T-helper 17 cell (primary cell): ENCODE measurements around the gene HOXD4. TPM values are rescaled to one million over a fixed set of nuclear protein-coding genes. Genes with fewer than 3 reads are reported as not detected.

ENCODE experiments used
- ATAC-seq: fragments of 150-1000 bp; cut with Tn5 transposase; 2 replicates; pipeline ENCODE4 v1.10.0; 2021; ENCODE audit warnings: mild to moderate bottlenecking, moderate library complexity
- DNase-seq, 3 donors: peaks; one replicate each; pipeline versions ENCODE4 v3.0.0 to v3.0.0-alpha.2; 2020 to 2021
- H3K9me3 ChIP-seq: one replicate; pipeline ENCODE4 v1.7.0; 2013; ENCODE audit warnings: low read length, mild to moderate bottlenecking; ENCODE audit not compliant: control insufficient read depth, poor library complexity, severe bottlenecking
- H3K27ac Mint-ChIP-seq: one replicate; pipeline ENCODE4 v1.8.0; 2022; ENCODE audit warnings: mild to moderate bottlenecking, moderate library complexity, mixed read lengths
- H3K27me3 Mint-ChIP-seq: one replicate; pipeline ENCODE4 v1.8.0; 2022; ENCODE audit warnings: mixed read lengths
- H3K36me3 Mint-ChIP-seq: one replicate; pipeline ENCODE4 v1.8.0; 2022; ENCODE audit warnings: low read depth, mixed read lengths
- H3K4me1 Mint-ChIP-seq: one replicate; pipeline ENCODE4 v1.8.0; 2022; ENCODE audit warnings: mild to moderate bottlenecking, mixed read lengths
- H3K4me3 Mint-ChIP-seq: one replicate; pipeline ENCODE4 v1.8.0; 2022; ENCODE audit warnings: mild to moderate bottlenecking, moderate library complexity, mixed read lengths
- total RNA-seq, 4 donors: library from RNA in 2 of 4; stranded (reverse) in 2 of 4; gene quantifications; one replicate each; pipeline ENCODE4 v1.2.3 and lab custom pipeline; 2022 to 2026

Gene HOXD4
- total RNA-seq, 2 donors from 2014 or later = not detected

DNA sequence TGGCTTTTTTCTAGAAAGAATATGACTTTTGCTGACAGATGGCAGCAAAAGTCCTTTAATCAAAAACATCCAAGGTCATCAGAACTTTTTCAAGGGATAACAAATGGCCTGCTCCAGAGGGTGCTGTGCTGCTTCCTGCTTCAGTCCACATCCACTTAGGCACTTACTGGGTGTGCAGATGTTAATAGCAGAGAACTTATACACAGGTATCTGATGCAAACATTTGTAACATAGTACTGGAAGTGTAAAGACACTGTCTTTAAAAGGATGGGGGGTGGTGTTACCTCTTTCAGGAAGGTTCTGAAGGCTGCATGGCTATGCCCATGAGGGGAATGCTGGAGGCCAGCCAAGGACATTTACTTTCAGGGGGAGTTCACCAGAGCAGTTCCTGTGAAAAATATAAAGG lies 16.3 kb upstream of the HOXD4 start:
- Mint-ChIP-seq H3K4me1 (peaks cover 10% of the 10 kb centered on the region), H3K36me3 (peaks cover 6% of the 10 kb centered on the region), H3K27me3 (peaks cover 79% of the 10 kb centered on the region), H3K27ac (no peak overlapping the region), H3K4me3 (no peak overlapping the region)
- ATAC-seq = no peak
- DNase-seq = no peak
- H3K9me3 ChIP-seq = peaks cover 4% of the 10 kb centered on the region

GRCh38 chr2:176136374-176137251 lies 14.7 kb upstream of the HOXD4 start:
- Mint-ChIP-seq H3K4me1 (peaks cover 13% of the 10 kb centered on the region), H3K27ac (no peak overlapping the region), H3K4me3 (no peak overlapping the region), H3K27me3 (peaks cover 77% of the 10 kb centered on the region), H3K36me3 (peaks cover 6% of the 10 kb centered on the region)
- peaks cover 4% of the 10 kb centered on the region for H3K9me3 ChIP-seq
- DNase-seq = no peak
- no peak for ATAC-seq

DNA sequence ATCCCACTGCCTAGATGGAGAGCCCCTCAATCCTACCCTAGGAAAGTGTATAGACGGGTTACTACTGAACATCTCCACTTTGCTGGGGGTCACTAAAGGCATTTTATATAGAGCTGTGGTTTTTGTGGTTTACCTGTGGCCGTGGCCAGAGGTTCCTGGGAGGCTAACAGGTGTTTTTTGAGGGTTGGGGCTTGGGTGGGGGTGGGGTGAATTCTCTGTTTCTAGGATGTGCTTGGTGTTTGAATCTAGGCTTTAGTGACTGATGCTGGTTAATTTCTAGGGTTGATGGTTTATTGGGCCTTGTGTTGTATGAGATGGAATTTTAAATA lies 14.1 kb upstream of the HOXD4 start:
- H3K27ac Mint-ChIP-seq = no peak overlapping the region
- peaks cover 6% of the 10 kb centered on the region for H3K36me3 Mint-ChIP-seq
- DNase-seq (no peak), ATAC-seq (no peak)
- peaks cover 4% of the 10 kb centered on the region for H3K9me3 ChIP-seq
- no peak overlapping the region for H3K4me3 Mint-ChIP-seq
- peaks cover 83% of the 10 kb centered on the region for H3K27me3 Mint-ChIP-seq
- H3K4me1 Mint-ChIP-seq = peaks cover 12% of the 10 kb centered on the region

DNA sequence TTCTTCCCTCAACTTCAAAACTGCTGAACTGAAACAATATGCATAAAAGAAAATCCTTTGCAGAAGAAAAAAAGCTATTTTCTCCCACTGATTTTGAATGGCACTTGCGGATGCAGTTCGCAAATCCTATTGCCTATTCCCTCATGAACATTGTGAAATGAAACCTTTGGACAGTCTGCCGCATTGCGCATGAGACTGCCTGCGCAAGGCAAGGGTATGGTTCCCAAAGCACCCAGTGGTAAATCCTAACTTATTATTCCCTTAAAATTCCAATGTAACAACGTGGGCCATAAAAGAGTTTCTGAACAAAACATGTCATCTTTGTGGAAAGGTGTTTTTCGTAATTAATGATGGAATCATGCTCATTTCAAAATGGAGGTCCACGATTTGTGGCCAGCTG lies 13.4 kb upstream of the HOXD4 start:
- peaks cover 7% of the 10 kb centered on the region for H3K36me3 Mint-ChIP-seq
- peaks cover 8% of the 10 kb centered on the region for H3K4me1 Mint-ChIP-seq
- no peak overlapping the region for H3K4me3 Mint-ChIP-seq
- ATAC-seq (no peak), DNase-seq (no peak)
- H3K9me3 ChIP-seq = peaks cover 4% of the 10 kb centered on the region
- H3K27ac Mint-ChIP-seq = no peak overlapping the region
- H3K27me3 Mint-ChIP-seq = peaks cover 83% of the 10 kb centered on the region

GRCh38 chr2:176138526-176138922 lies 12.8 kb upstream of the HOXD4 start:
- peaks cover 8% of the 10 kb centered on the region for H3K4me1 Mint-ChIP-seq

GRCh38 chr2:176138923-176139660 lies 12.3 kb upstream of the HOXD4 start:
- peaks cover 4% of the 10 kb centered on the region for H3K9me3 ChIP-seq
- DNase-seq = no peak
- peaks cover 8% of the 10 kb centered on the region for H3K4me1 Mint-ChIP-seq
- no peak for ATAC-seq
- peaks cover 10% of the 10 kb centered on the region for H3K36me3 Mint-ChIP-seq
- H3K27ac Mint-ChIP-seq = no peak overlapping the region
- H3K27me3 Mint-ChIP-seq = peaks cover 83% of the 10 kb centered on the region
- H3K4me3 Mint-ChIP-seq = no peak overlapping the region

More at GRCh38 chr2:176138526-176138922, 12.8 kb upstream of the HOXD4 start:
- peaks cover 4% of the 10 kb centered on the region for H3K9me3 ChIP-seq
- DNase-seq = no peak
- ATAC-seq = no peak
- H3K4me3 Mint-ChIP-seq = no peak overlapping the region
- peaks cover 9% of the 10 kb centered on the region for H3K36me3 Mint-ChIP-seq
- H3K27me3 Mint-ChIP-seq = peaks cover 83% of the 10 kb centered on the region
- no peak overlapping the region for H3K27ac Mint-ChIP-seq

DNA sequence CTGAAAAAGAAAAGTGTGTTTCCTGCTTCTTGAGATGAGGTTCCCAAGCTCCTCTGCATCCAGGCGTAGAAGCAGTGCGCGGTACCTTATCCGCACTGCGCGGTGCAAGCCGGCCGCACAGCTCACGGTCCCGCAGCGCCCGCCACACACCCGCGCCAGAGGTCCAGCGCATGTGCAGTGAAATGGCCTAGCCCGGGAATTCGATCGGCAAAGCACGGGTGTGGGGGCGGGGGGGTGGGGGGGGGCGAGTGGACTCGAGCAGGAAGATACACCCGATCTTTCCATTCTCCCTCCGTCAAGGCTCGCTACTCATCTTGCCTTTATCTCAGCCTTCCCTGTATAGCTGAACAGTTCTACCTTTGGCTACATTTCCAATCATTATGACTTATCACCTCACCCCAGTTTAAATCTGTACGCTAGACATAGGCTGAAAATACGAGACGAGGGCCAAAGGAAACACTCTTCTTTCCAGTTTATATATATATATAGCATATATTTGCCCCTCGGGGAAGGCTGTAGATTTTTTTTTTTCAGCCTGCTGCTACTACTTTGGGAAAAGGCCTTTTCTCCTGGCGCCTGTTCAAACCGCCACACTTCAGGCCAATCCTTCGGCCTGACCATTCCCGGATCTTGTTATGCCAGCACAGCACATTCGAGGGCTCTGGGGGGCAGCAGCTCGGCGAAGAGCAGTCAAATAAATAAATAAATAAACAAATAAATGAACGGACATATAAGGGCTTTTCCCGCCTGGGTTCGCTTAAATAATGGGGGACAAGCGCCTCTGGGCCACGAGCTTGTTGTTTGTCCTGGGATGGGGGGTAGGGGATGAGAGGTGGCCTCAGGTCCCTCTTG lies 11.5 kb upstream of the HOXD4 start:
- H3K27me3 Mint-ChIP-seq = peaks cover 83% of the 10 kb centered on the region
- H3K36me3 Mint-ChIP-seq = peaks cover 11% of the 10 kb centered on the region
- peaks cover 8% of the 10 kb centered on the region for H3K4me1 Mint-ChIP-seq
- DNase-seq = no peak
- H3K27ac Mint-ChIP-seq = peak overlapping the region; percentile 24
- no peak for ATAC-seq
- no peak overlapping the region for H3K4me3 Mint-ChIP-seq
- H3K9me3 ChIP-seq = peaks cover 4% of the 10 kb centered on the region

- DNase-seq = peak; percentile 30 to 48 (median 34)
- peaks cover 83% of the 10 kb centered on the region for H3K27me3 Mint-ChIP-seq
- H3K4me1 Mint-ChIP-seq = peaks cover 8% of the 10 kb centered on the region
- H3K9me3 ChIP-seq = peaks cover 4% of the 10 kb centered on the region
- ATAC-seq = peak; percentile 84
- peaks cover 9% of the 10 kb centered on the region for H3K36me3 Mint-ChIP-seq
- H3K4me3 Mint-ChIP-seq = peak overlapping the region; percentile 57
- H3K27ac Mint-ChIP-seq = peak overlapping the region; percentile 24
Observed at GRCh38 chr2:176140513-176141317, 10.6 kb upstream of the HOXD4 start.

DNA sequence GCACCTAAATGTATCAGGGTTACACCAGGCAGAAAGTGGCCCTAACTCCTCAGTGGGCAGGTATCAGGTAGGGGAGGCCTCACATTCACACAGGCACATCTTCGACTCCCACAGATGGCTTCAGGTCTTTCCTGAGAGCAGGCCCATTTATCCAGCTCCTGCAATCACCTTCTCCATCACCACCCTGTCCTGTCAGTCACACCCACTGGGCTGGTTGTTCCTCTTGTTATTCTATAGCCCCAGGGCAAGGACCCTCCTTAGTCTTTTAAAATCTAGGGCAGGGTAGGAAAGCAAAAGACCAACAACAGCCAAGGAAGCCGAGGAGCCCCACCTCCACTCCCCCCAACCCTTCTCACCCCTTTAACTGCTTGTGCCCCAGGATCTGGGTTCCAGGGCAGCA lies 9.1 kb upstream of the HOXD4 start:
- Mint-ChIP-seq H3K27ac (no peak overlapping the region), H3K4me1 (peaks cover 9% of the 10 kb centered on the region), H3K4me3 (no peak overlapping the region), H3K27me3 (peaks cover 88% of the 10 kb centered on the region), H3K36me3 (peaks cover 7% of the 10 kb centered on the region)
- H3K9me3 ChIP-seq = peaks cover 4% of the 10 kb centered on the region
- ATAC-seq (no peak), DNase-seq (no peak)

- no peak overlapping the region for H3K4me3 Mint-ChIP-seq
Observed at GRCh38 chr2:176145085-176145969, 6.0 kb upstream of the HOXD4 start.

DNA sequence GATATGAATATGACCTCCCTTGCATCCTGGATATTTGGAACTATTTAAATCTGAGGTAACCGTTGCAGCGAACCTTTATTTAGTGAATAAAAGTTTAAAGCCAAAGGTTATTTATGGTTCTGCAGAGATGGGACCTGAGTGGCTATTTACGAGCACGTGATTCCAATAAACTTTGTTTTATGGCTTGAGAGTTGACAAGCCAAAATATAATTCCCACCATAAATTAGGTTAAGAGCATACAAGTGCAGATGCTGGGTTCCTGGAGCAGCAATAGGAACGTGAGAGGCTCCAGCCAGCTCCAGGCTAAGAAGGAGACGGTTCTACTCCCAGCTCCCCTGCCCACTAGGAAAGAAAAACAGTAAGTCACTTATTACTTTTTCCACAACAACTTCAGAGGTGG lies 5.2 kb upstream of the HOXD4 start:
- H3K9me3 ChIP-seq = no peaks in the 10 kb centered on the region
- H3K27ac Mint-ChIP-seq = no peak overlapping the region
- peaks cover 5% of the 10 kb centered on the region for H3K36me3 Mint-ChIP-seq
- no peak for DNase-seq
- ATAC-seq = no peak
- H3K27me3 Mint-ChIP-seq = peaks cover 100% of the 10 kb centered on the region
- peaks cover 10% of the 10 kb centered on the region for H3K4me1 Mint-ChIP-seq
- H3K4me3 Mint-ChIP-seq = no peak overlapping the region

More at GRCh38 chr2:176145085-176145969, 6.0 kb upstream of the HOXD4 start:
- peaks cover 12% of the 10 kb centered on the region for H3K4me1 Mint-ChIP-seq
- peaks cover 97% of the 10 kb centered on the region for H3K27me3 Mint-ChIP-seq
- no peaks in the 10 kb centered on the region for H3K9me3 ChIP-seq
- DNase-seq (no peak), ATAC-seq (no peak)
- H3K27ac Mint-ChIP-seq = no peak overlapping the region
- H3K36me3 Mint-ChIP-seq = peaks cover 5% of the 10 kb centered on the region

GRCh38 chr2:176146645-176147044 lies 4.7 kb upstream of the HOXD4 start:
- no peak for DNase-seq
- no peak overlapping the region for H3K4me3 Mint-ChIP-seq
- peaks cover 100% of the 10 kb centered on the region for H3K27me3 Mint-ChIP-seq
- no peak overlapping the region for H3K27ac Mint-ChIP-seq
- no peak for ATAC-seq
- peaks cover 5% of the 10 kb centered on the region for H3K4me1 Mint-ChIP-seq
- H3K36me3 Mint-ChIP-seq = peaks cover 5% of the 10 kb centered on the region
- no peaks in the 10 kb centered on the region for H3K9me3 ChIP-seq
